ENCODE measurements around the gene TMEM128. TPM values are rescaled to one million over a fixed set of nuclear protein-coding genes. Genes with fewer than 3 reads are reported as not detected.
A peak's percentile ranks its signal among the peaks of the same experiment; 100 is the strongest.

Gene TMEM128
- total RNA-seq, result 10 to 100 TPM; 19.4 to 20.6 TPM

- CTCF ChIA-PET, result interaction anchor here (0.9 to 1.9 kb wide), 7 partner anchors 11 to 95 kb away, joined by 3 to 14 read pairs (median 5); no protein-coding TSS in a partner anchor
These were observed at the start of gene TMEM128 for GRCh38 chr4:4248029-4248884. Gene TMEM128 (minus strand): TSS chr4:4248223. CDS start chr4:4248202, 21 bp downstream.

GRCh38 chr4:4296283-4296846, 48.3 kb upstream of the TMEM128 start:
- CTCF ChIA-PET, result no interaction called here
- ATAC-seq, result no peak
- Mint-ChIP-seq H3K36me3 (ENCODE audit: low read depth) (peaks cover 6% of the 10 kb centered on the region), H3K9me3 (no peaks in the 10 kb centered on the region), H3K27ac (no peak overlapping the region), H3K27me3 (no peaks in the 10 kb centered on the region), H3K4me3 (no peak overlapping the region), H3K4me1 (ENCODE audit: low read depth) (peaks cover 16% of the 10 kb centered on the region)
- TF ChIP-seq CTCF (IDR thresholded peaks at IDR 0.05), result no peak
- intact Hi-C loops (cut with micrococcal nuclease), result no loop called here
- POLR2A ChIA-PET, result interaction anchor here (1.0 kb wide), 1 partner anchor 14 kb away, joined by 3 read pairs; no protein-coding TSS in a partner anchor
- DNase-seq, result no peak

More at GRCh38 chr4:4248029-4248884, at the start of gene TMEM128:
- POLR2A ChIA-PET, result interaction anchor here (0.7 to 1.4 kb wide), 10 partner anchors 12 to 272 kb away, joined by 3 to 5 read pairs (median 3); partner anchors contain the start of genes LYAR and ZBTB49
- intact Hi-C loops (cut with micrococcal nuclease), result no loop called here
- ATAC-seq (peak; percentile 98), DNase-seq (peak; percentile 95)
- H3K36me3 Mint-ChIP-seq (ENCODE audit: low read depth), result peaks cover 20% of the 10 kb centered on the region
- peak within 1 kb of the TSS; percentile 98 for H3K4me3 Mint-ChIP-seq
- H3K9me3 Mint-ChIP-seq, result no peaks in the 10 kb centered on the region
- TF ChIP-seq CTCF (IDR thresholded peaks at IDR 0.05), result peak; percentile 16
- H3K27ac Mint-ChIP-seq, result peak within 1 kb of the TSS; percentile 98
- no peaks in the 10 kb centered on the region for H3K27me3 Mint-ChIP-seq
- H3K4me1 Mint-ChIP-seq (ENCODE audit: low read depth), result peaks cover 25% of the 10 kb centered on the region

GRCh38 chr4:4293279-4293678, 45.3 kb upstream of the TMEM128 start:
- H3K36me3 Mint-ChIP-seq (ENCODE audit: low read depth), result peaks cover 9% of the 10 kb centered on the region
- H3K4me1 Mint-ChIP-seq (ENCODE audit: low read depth), result peaks cover 27% of the 10 kb centered on the region
- POLR2A ChIA-PET, result interaction anchor here (1.4 kb wide), 1 partner anchor 45 kb away, joined by 3 read pairs; the partner anchor contains the start of gene TMEM128
- no peak for DNase-seq
- H3K9me3 Mint-ChIP-seq, result no peaks in the 10 kb centered on the region
- no peak overlapping the region for H3K4me3 Mint-ChIP-seq
- CTCF ChIA-PET, result interaction anchor here (1.3 to 1.4 kb wide), 2 partner anchors 13 to 44 kb away, joined by 3 read pairs; no protein-coding TSS in a partner anchor
- no peaks in the 10 kb centered on the region for H3K27me3 Mint-ChIP-seq
- no peak for ATAC-seq
- no peak for TF ChIP-seq CTCF (IDR thresholded peaks at IDR 0.05)
- intact Hi-C loops (cut with micrococcal nuclease), result no loop called here
- no peak overlapping the region for H3K27ac Mint-ChIP-seq

GRCh38 chr4:4289941-4290850, 42.2 kb upstream of the TMEM128 start, which contains the start of the genes LYAR and ZBTB49:
Gene LYAR (minus strand): TSS chr4:4290154. CDS start chr4:4283742, 6,412 bp downstream.
Gene ZBTB49 (plus strand): TSS chr4:4290251. CDS start chr4:4299946, 9,695 bp downstream.
- CTCF ChIA-PET, result no interaction called here

More at GRCh38 chr4:4289941-4290850, 42.2 kb upstream of the TMEM128 start, which contains the start of the genes LYAR and ZBTB49:
- peak within 1 kb of the TSS; percentile 89 for H3K27ac Mint-ChIP-seq
- peak; percentile 93 for ATAC-seq
- peak within 1 kb of the TSS; percentile 94 for H3K4me3 Mint-ChIP-seq
- POLR2A ChIA-PET, result interaction anchor here (1.0 to 1.6 kb wide), 3 partner anchors 9 to 42 kb away, joined by 3 to 5 read pairs (median 3); partner anchors contain the start of gene TMEM128
- H3K36me3 Mint-ChIP-seq (ENCODE audit: low read depth), result peaks cover 25% of the 10 kb centered on the region
- H3K9me3 Mint-ChIP-seq, result no peaks in the 10 kb centered on the region
- peak; percentile 96 for DNase-seq
- peaks cover 45% of the 10 kb centered on the region for H3K4me1 Mint-ChIP-seq (ENCODE audit: low read depth)
- intact Hi-C loops (cut with micrococcal nuclease), result loop anchor here (2.0 kb wide), 1 partner anchor 45 kb away; no protein-coding TSS in a partner anchor
- no peaks in the 10 kb centered on the region for H3K27me3 Mint-ChIP-seq
- TF ChIP-seq CTCF (IDR thresholded peaks at IDR 0.05), result no peak
